GM12864 (cell line): Measurements from ENCODE around the gene CAPN13.

Experiments
- DNase-seq: peaks from one replicate; pipeline ENCODE4 v3.0.0-alpha.2; 2011; ENCODE audit warnings: low read depth
- H3K4me3 ChIP-seq: 2 replicates; pipeline ENCODE4 v1.5.1; 2011; ENCODE audit warnings: mild to moderate bottlenecking, low read depth, low read length, control low read depth
- TF ChIP-seq, protein P1 (sequence below): IDR thresholded peaks from 2 replicates; pipeline ENCODE4 v1.5.1; 2011; ENCODE audit warnings: low read depth, mild to moderate bottlenecking, moderate library complexity, low read length, control low read depth, inconsistent platforms; ENCODE audit errors: missing control alignments

Gene CAPN13

DNA sequence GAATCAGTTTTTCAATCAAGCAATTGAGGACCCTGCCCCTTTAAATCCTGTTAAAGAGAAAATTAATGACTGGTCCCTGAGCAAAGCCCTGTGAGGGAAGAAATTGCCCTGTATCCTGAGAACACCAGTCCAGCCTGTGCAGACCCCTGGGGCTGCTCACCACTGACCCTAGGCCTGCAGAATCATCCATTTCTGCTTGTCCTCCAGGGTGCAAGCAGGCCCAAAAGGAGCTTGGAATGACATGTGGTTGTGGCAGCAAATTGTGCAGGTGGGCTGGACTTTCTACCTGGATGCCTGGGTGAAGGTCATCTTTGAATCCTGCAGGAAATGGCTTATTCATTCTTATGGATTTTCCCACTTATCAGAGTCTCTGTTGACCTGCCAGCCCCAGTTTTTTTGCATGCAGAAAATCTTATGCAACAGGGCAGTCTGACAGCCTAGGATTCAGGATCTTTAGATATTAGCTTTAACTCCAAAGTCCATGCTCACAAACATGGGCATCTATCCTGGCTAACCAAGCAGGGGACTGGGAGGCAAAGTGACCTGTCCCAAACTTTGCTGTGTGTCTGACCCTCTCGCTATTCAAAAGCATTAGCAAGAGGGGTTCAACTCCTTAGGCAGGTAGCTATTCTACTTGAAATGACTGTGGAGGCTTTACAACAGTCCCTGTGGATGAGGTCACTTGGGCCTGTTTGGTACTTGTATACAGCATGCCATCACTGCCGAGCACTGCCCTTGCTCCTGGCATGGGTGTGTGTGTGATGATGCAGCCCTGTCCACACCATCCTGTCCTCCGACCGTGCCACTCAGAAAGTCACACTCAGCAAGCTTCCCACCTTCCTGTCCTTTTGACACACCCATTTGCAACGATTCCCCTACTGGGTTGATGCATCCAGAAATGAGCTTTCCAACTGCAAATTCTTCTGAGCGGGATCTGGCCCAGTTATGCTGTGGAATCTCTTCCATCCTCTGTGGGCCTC, 85.3 kb downstream of the CAPN13 start:
- TF ChIP-seq, protein P1, sequence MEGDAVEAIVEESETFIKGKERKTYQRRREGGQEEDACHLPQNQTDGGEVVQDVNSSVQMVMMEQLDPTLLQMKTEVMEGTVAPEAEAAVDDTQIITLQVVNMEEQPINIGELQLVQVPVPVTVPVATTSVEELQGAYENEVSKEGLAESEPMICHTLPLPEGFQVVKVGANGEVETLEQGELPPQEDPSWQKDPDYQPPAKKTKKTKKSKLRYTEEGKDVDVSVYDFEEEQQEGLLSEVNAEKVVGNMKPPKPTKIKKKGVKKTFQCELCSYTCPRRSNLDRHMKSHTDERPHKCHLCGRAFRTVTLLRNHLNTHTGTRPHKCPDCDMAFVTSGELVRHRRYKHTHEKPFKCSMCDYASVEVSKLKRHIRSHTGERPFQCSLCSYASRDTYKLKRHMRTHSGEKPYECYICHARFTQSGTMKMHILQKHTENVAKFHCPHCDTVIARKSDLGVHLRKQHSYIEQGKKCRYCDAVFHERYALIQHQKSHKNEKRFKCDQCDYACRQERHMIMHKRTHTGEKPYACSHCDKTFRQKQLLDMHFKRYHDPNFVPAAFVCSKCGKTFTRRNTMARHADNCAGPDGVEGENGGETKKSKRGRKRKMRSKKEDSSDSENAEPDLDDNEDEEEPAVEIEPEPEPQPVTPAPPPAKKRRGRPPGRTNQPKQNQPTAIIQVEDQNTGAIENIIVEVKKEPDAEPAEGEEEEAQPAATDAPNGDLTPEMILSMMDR, result no peak
- DNase-seq, result no peak
- no peak overlapping the region for H3K4me3 ChIP-seq

DNA sequence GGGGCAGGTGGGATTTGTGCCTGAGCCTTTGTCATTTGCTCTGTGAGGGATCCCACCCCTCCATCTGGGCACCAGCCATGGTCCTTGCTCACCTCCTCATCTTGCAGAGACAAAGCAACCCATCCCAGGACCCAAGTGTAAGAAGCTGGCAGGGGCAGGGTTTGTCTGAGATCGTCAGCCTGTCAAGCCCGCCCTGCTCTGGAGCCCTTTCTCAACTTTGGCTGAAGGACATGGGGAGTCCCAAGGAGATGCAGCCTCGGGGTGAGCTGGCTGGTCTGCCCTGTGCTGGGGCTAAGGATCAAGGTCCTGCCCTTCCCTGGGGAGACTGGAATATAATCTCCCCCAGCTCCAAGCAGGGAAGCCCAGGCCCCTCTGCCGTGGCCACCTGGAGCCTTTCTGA, 86.0 kb downstream of the CAPN13 start:
- TF ChIP-seq, protein P1, result no peak
- H3K4me3 ChIP-seq, result no peak overlapping the region
- no peak for DNase-seq

DNA sequence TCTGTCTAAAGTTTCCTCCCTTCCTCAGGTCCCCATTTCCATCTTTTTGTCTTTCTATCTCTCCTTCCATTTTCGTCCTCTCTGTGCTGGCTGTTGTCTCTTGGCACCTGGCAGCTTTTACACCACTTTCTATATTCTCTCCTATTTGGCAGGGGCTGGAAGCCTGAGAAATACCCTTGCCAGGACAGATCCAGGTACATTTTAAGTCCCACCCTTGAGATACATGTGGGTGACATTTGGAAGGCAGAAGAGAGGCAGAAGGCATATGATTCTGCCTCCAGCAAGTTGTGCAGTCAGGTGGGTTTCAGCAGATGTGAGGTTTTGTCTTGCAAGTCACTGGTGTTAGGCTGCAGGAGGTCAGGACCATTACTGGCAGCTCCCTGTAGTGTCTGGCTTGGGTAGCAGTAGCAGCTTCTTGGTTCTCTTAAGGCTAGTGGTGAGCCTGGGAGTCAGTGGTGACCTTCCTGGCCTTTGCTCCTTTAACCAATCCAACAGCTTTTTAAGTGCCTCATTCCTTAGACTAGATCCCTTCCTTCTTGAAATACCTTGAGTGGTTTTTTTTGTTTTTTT, 90.1 kb downstream of the CAPN13 start:
- H3K4me3 ChIP-seq, result no peak overlapping the region
- no peak for DNase-seq
- TF ChIP-seq, protein P1, result no peak

DNA sequence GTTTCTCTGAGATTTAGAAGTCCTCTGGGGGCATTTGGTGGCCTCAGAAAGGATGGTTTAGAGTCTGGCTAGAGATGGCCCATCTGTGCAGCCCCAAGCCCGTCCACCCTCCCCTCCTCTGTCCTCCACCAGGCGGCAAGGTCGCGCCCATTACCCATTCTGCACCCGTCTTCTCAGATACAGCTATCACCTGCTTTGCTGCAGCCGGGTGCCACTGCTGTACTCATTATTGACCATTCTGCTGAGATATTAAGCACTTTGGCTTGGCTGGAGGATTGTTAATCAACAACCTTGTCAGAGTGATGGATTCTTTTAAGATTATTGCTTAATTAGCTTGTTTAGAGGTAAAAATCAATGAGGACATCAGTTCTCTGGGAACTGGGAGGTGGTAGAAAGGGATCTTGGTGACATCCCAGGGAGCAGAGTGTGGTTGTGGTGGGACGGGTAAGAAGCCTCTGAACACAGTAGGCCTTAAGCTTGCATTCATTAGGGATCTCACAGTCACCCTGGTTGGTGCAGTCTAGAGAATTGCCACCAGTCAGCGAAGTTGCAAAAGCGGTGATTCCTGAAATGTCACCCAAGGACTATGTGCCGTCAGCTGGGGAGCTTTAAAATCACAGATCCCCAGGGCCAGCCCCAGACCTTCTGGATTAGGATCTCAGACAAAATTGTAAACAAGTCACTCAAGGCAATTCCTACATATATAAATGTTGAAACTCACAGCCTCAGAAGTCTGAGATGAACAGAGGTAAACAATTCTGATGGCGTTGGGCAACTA, 90.9 kb downstream of the CAPN13 start:
- no peak for DNase-seq
- no peak overlapping the region for H3K4me3 ChIP-seq
- TF ChIP-seq, protein P1, result no peak

DNA sequence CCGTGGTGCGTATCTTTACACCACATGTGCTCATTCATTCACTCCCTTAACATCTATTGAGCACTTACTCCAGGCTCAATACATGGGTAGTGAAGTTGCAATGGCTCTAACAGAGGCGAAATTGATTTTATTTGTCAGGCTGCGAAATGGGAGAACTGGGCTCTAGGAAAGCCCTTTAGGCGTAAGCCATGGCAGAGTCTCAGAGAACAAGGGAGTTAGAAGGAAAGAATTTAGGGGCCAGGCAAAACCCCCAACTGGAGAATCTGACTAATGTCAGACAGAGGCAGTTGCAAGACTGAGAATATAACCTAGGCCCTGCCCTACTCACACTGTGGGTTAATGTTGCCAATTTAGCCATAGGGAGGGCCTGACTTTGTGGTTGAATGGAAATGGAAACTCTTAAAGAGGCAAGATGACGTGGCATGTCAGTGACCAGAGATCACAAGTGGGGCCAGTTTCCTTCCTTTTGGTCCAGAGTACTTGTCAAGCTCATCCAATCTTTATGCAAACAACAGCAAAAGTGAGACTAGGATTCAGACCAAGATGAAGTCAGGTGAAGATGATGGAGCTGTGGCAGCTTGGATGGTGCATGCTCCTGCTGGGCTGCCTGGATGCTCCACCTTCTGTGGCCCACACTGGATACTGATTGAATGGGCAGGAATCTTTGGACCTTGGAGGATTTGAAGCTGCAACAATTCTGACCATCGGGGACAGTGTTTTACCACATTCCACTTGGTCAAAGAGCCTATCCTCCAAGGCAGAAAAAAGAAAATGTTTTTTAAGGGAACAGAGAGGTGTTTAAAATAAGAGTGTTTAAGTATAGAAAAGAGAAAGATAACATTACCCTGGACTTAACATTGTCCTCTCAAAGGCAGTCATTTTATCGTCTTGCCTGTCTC, 92.2 kb downstream of the CAPN13 start:
- no peak overlapping the region for H3K4me3 ChIP-seq
- TF ChIP-seq, protein P1, result no peak
- no peak for DNase-seq

DNA sequence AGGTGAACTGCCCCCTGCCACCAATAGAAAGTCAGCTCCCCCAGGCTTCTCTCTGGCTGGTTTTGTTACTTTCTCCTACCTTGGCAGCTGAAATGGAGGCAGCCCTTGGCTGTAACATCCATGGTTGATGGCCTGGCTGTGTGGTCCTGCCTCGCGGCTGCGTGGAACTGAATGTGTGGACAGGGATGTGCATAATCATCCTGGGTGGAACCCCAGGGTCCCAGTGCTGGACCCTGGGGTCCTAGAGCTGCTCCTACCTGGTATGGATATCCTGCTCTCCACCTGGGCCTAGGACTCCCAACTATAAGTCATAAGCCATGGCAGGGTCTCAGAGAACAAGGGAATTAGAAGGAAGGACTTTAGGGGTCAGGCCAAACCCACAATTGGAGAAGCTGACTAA, 93.5 kb downstream of the CAPN13 start:
- TF ChIP-seq, protein P1, result no peak
- no peak for DNase-seq

More for the DNA sequence above, 93.5 kb downstream of the CAPN13 start:
- H3K4me3 ChIP-seq, result no peak overlapping the region
